Tibial nerve (tissue), 4 donors: Measurements from ENCODE around the gene NHEJ1.

Experiments
- EP300 ChIP-seq, 2 donors: sonication (generic); formaldehyde crosslinking; IDR thresholded peaks; one replicate each; pipeline ENCODE4 v1.6.1; 2017; ENCODE audit warnings: antibody characterized with exemption in 2 of 2, mild to moderate bottlenecking in 1 of 2
- POLR2A ChIP-seq, 2 donors: fragments of 450-650 bp; IDR thresholded peaks; one replicate each; pipeline ENCODE4 v1.6.1; 2017; ENCODE audit warnings: antibody characterized with exemption in 2 of 2, mild to moderate bottlenecking in 2 of 2, moderate library complexity in 2 of 2
- TF ChIP-seq, protein P1 (sequence below), 5 experiments: fragments of 200-600 bp in 3 of 5; fragments of 450-650 bp in 2 of 5; sonication (generic) in 3 of 5; IDR thresholded peaks; one replicate each; pipeline ENCODE4 v1.5.1; 2016 to 2019; ENCODE audit warnings: antibody characterized with exemption in 5 of 5, mild to moderate bottlenecking in 3 of 5, moderate library complexity in 2 of 5

DNA sequence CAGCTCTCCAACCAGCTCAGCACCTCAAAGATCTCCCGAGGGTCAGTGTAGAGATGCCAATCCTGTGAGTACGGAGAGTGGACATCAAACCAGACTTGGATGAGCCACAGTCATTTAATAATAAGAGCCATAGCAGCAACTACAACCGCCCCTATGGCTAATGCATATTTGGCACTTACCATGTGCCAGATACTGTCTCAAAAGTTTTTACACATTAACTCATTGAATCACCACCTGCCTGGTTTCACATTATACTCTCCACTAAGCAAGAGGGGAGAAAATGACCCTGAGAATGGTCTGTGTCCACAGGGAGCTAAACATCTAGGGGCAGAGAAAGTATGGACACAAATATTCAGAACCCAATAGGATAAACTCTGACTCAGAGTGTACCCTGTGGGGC, 13.5 kb upstream of the NHEJ1 start:
- TF ChIP-seq, protein P1, sequence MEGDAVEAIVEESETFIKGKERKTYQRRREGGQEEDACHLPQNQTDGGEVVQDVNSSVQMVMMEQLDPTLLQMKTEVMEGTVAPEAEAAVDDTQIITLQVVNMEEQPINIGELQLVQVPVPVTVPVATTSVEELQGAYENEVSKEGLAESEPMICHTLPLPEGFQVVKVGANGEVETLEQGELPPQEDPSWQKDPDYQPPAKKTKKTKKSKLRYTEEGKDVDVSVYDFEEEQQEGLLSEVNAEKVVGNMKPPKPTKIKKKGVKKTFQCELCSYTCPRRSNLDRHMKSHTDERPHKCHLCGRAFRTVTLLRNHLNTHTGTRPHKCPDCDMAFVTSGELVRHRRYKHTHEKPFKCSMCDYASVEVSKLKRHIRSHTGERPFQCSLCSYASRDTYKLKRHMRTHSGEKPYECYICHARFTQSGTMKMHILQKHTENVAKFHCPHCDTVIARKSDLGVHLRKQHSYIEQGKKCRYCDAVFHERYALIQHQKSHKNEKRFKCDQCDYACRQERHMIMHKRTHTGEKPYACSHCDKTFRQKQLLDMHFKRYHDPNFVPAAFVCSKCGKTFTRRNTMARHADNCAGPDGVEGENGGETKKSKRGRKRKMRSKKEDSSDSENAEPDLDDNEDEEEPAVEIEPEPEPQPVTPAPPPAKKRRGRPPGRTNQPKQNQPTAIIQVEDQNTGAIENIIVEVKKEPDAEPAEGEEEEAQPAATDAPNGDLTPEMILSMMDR (IDR thresholded peaks at IDR 0.05), result no peak
- TF ChIP-seq POLR2A (IDR thresholded peaks at IDR 0.05) (no peak), EP300 (IDR thresholded peaks at IDR 0.05) (no peak)
